Neural crest cell (in vitro differentiated cells): Measurements from ENCODE around the gene ADD1. TPM values are rescaled to one million over a fixed set of nuclear protein-coding genes. Genes with fewer than 3 reads are reported as not detected.

Source experiments
- DNase-seq: peaks from one replicate; pipeline ENCODE4 v3.0.0; 2021; ENCODE audit warnings: low read depth, mixed read lengths, low spot score
- H3K27ac Mint-ChIP-seq: one replicate; pipeline ENCODE4 v1.8.0; 2021; ENCODE audit warnings: mild to moderate bottlenecking, mixed read lengths; ENCODE audit not compliant: unreplicated experiment
- H3K27me3 Mint-ChIP-seq: 2 replicates; pipeline ENCODE4 v1.8.0; 2021; ENCODE audit warnings: low read depth, mild to moderate bottlenecking, mixed read lengths
- H3K36me3 Mint-ChIP-seq: 2 replicates; pipeline ENCODE4 v1.8.0; 2021; ENCODE audit warnings: low read depth, mild to moderate bottlenecking, mixed read lengths
- H3K4me1 Mint-ChIP-seq: 2 replicates; pipeline ENCODE4 v1.8.0; 2021; ENCODE audit warnings: mixed read lengths
- H3K4me3 Mint-ChIP-seq: one replicate; pipeline ENCODE4 v1.8.0; 2021; ENCODE audit warnings: mild to moderate bottlenecking, mixed read lengths
- H3K9me3 Mint-ChIP-seq: 2 replicates; pipeline ENCODE4 v1.8.0; 2021; ENCODE audit warnings: mixed read lengths
- CTCF ChIP-seq: fragments of 200-600 bp; sonication (generic); conservative IDR thresholded peaks from 2 replicates; pipeline ENCODE4 v1.5.0; 2021; ENCODE audit warnings: antibody characterized with exemption, mild to moderate bottlenecking
- total RNA-seq: library from RNA; stranded (reverse); gene quantifications from 2 replicates; pipeline ENCODE4 v1.2.1, GENCODE V29; 2021

ADD1 gene
- total RNA-seq, 1 donor from 2014 or later: 230 TPM

GRCh38 chr4:2804449-2804972 lies 39.1 kb upstream of the ADD1 start:
- H3K4me1 Mint-ChIP-seq: peaks cover 21% of the 10 kb centered on the region
- H3K27me3 Mint-ChIP-seq: no peaks in the 10 kb centered on the region
- H3K36me3 Mint-ChIP-seq: no peaks in the 10 kb centered on the region
- no peaks in the 10 kb centered on the region for H3K9me3 Mint-ChIP-seq
- TF ChIP-seq CTCF: no peak
- no peak overlapping the region for H3K27ac Mint-ChIP-seq
- H3K4me3 Mint-ChIP-seq: no peak overlapping the region
- DNase-seq: no peak

GRCh38 chr4:2804973-2805501 lies 38.6 kb upstream of the ADD1 start:
- Mint-ChIP-seq H3K36me3 (no peaks in the 10 kb centered on the region), H3K9me3 (no peaks in the 10 kb centered on the region), H3K27me3 (no peaks in the 10 kb centered on the region), H3K4me1 (peaks cover 26% of the 10 kb centered on the region), H3K4me3 (no peak overlapping the region), H3K27ac (no peak overlapping the region)
- no peak for DNase-seq
- no peak for TF ChIP-seq CTCF

- H3K4me1 Mint-ChIP-seq: peaks cover 30% of the 10 kb centered on the region
- no peaks in the 10 kb centered on the region for H3K36me3 Mint-ChIP-seq
- H3K9me3 Mint-ChIP-seq: no peaks in the 10 kb centered on the region
- DNase-seq: no peak
- no peak overlapping the region for H3K27ac Mint-ChIP-seq
- H3K4me3 Mint-ChIP-seq: no peak overlapping the region
- TF ChIP-seq CTCF: no peak
- no peaks in the 10 kb centered on the region for H3K27me3 Mint-ChIP-seq
Observed at GRCh38 chr4:2805712-2806389, 37.8 kb upstream of the ADD1 start.

- TF ChIP-seq CTCF: no peak
- H3K36me3 Mint-ChIP-seq: no peaks in the 10 kb centered on the region
- H3K9me3 Mint-ChIP-seq: no peaks in the 10 kb centered on the region
- H3K4me1 Mint-ChIP-seq: peaks cover 29% of the 10 kb centered on the region
- no peak overlapping the region for H3K4me3 Mint-ChIP-seq
- no peak for DNase-seq
- peak overlapping the region; percentile 46 for H3K27ac Mint-ChIP-seq
- H3K27me3 Mint-ChIP-seq: no peaks in the 10 kb centered on the region
Observed at GRCh38 chr4:2806390-2807355, 37.0 kb upstream of the ADD1 start.

GRCh38 chr4:2807571-2807970 lies 36.1 kb upstream of the ADD1 start:
- Mint-ChIP-seq H3K4me1 (peaks cover 33% of the 10 kb centered on the region), H3K27ac (no peak overlapping the region), H3K36me3 (no peaks in the 10 kb centered on the region), H3K9me3 (no peaks in the 10 kb centered on the region), H3K27me3 (no peaks in the 10 kb centered on the region), H3K4me3 (no peak overlapping the region)
- no peak for DNase-seq
- no peak for TF ChIP-seq CTCF
